Upper lobe of left lung (tissue), 4 donors: ENCODE results near the gene SLC25A11.

Experiments
- CTCF ChIP-seq, 6 experiments: fragments of 450-650 bp in 4 of 6; fragments of 200-600 bp in 2 of 6; sonication (generic) in 2 of 6; IDR thresholded peaks; one replicate each; pipeline ENCODE4 v1.5.1; 2016 to 2019; ENCODE audit warnings: antibody characterized with exemption in 6 of 6
- EP300 ChIP-seq, 4 donors: sonication (generic); formaldehyde crosslinking; IDR thresholded peaks; one replicate each; pipeline ENCODE4 v1.5.1; 2017; ENCODE audit warnings: antibody characterized with exemption in 4 of 4, control low read depth in 2 of 4
- POLR2A ChIP-seq, 4 donors: fragments of 450-650 bp; IDR thresholded peaks; one replicate each; pipeline ENCODE4 v1.5.1; 2016 to 2017; ENCODE audit warnings: antibody characterized with exemption in 4 of 4, mild to moderate bottlenecking in 2 of 4
- POLR2AphosphoS5 ChIP-seq, 2 donors: sonication (generic); formaldehyde crosslinking; IDR thresholded peaks; one replicate each; pipeline ENCODE4 v1.5.1; 2017; ENCODE audit warnings: antibody characterized with exemption in 2 of 2

DNA sequence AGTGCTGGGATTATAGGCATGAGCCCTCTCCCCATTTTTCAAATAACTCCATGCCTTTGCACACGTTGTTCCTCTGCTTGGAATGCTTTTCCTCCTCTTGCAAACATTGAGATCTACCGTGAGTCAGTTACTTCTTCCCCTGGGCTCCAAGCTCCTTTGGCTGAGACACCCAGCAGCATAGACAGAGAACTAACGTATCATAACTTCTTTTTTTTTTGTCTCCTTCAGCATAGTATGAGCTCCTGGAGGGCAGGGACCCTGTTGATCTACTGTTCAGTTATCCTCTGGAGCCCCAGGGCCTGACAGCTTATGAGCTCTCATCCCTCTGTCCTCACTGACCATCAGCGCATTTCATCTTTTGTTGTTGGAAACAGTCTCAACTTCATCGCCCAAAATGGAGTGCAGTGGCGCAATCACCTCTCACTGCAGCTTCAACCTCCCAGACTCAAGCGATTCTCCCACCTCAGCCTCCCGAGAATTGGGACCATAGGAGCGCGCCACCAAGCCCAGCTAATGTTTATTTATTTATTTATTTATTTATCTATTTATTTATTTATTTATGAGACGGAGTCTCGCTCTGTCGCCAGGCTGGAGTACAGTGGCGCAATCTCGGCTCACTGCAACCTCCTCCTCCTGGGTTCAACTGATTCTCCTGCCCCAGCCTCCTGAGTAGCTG, 25.6 kb upstream of the SLC25A11 start:
- no peak for TF ChIP-seq CTCF (IDR thresholded peaks at IDR 0.05)
- no peak for TF ChIP-seq POLR2AphosphoS5 (IDR thresholded peaks at IDR 0.05)
- TF ChIP-seq POLR2A (IDR thresholded peaks at IDR 0.05), result no peak
- no peak for TF ChIP-seq EP300 (IDR thresholded peaks at IDR 0.05)
